Lung (tissue), 12 donors: Measurements from ENCODE around the gene PLCD3. TPM values are rescaled to one million over a fixed set of nuclear protein-coding genes. Genes with fewer than 3 reads are reported as not detected.

Experiments
- ATAC-seq: fragments of 200-7000 bp; cut with Tn5 transposase; one replicate; pipeline ENCODE4 v1.9.1; 2020; ENCODE audit warnings: moderate number of reproducible peaks; ENCODE audit not compliant: insufficient read depth, low FRiP score
- DNase-seq, 3 donors: peaks; one replicate each; pipeline ENCODE4 v3.0.0-alpha.2; 2013 to 2017
- H3K27ac ChIP-seq, 2 donors: one replicate each; pipeline ENCODE4 v1.5.1; 2013; ENCODE audit warnings: mild to moderate bottlenecking in 2 of 2, moderate library complexity in 2 of 2, control low read depth in 1 of 2, inconsistent platforms in 1 of 2, low read depth in 1 of 2, low read length in 1 of 2
- H3K27me3 ChIP-seq, 3 donors: one replicate each; pipeline ENCODE4 v1.5.1; 2013; ENCODE audit warnings: low read length in 2 of 3; ENCODE audit not compliant: control insufficient read depth in 3 of 3, insufficient read depth in 3 of 3
- H3K36me3 ChIP-seq, 4 donors: one replicate each; pipeline ENCODE4 v1.5.1; 2013; ENCODE audit warnings: low read length in 4 of 4, mild to moderate bottlenecking in 1 of 4, moderate library complexity in 1 of 4; ENCODE audit not compliant: control insufficient read depth in 4 of 4, insufficient read depth in 4 of 4
- H3K4me1 ChIP-seq, 5 donors: one replicate each; pipeline ENCODE4 v1.5.1; 2013; ENCODE audit warnings: low read length in 5 of 5, mild to moderate bottlenecking in 2 of 5, moderate library complexity in 1 of 5; ENCODE audit not compliant: control insufficient read depth in 5 of 5, insufficient read depth in 5 of 5
- H3K4me3 ChIP-seq: one replicate; pipeline ENCODE4 v1.5.1; 2013; ENCODE audit warnings: mild to moderate bottlenecking, control low read depth, moderate library complexity
- H3K9ac ChIP-seq, 2 donors: one replicate each; pipeline ENCODE4 v1.5.1; 2013; ENCODE audit warnings: low read length in 2 of 2, control low read depth in 1 of 2; ENCODE audit not compliant: insufficient read depth in 1 of 2
- H3K9me3 ChIP-seq, 4 donors: one replicate each; pipeline ENCODE4 v1.5.1; 2013; ENCODE audit warnings: low read length in 3 of 4, mild to moderate bottlenecking in 1 of 4, moderate library complexity in 1 of 4; ENCODE audit not compliant: control insufficient read depth in 4 of 4, insufficient read depth in 3 of 4
- WGBS, 2 donors: extraction: QIAGEN DNeasy Blood & Tissue Kit; methylation state at CpG; one replicate each; pipeline ENCODE4 v1.1.7; 2013; 5-methylcytosine and 5-hydroxymethylcytosine counted together
- polyA plus RNA-seq, 2 donors: library from polyadenylated mRNA; stranded (reverse); fragments of 200-250 nt; gene quantifications; one replicate each; pipeline ENCODE4 v1.2.1, GENCODE V29; 2013
- total RNA-seq, 2 donors: library from RNA; depleted of rRNA in 1 of 2; stranded (reverse); fragments of >200 nt in 1 of 2; gene quantifications; one replicate each; pipeline ENCODE4 v1.2.1, GENCODE V29; 2014 to 2021
- TF ChIP-seq, protein P1 (sequence below): IDR thresholded peaks from 2 replicates; pipeline ENCODE4 v1.5.1; 2012; ENCODE audit warnings: mild to moderate bottlenecking; ENCODE audit errors: control extremely low read depth, extremely low read depth
- donor health status: control.
- donor health status: control.
- donor health status: Bipolar disorder and iron deficiency.
- donor health status: healthy.
- donor health status: DM: yes; HTN: yes; CAD: no.

The PLCD3 gene
- total and polyA plus RNA-seq, 4 donors: 3.6 to 43.3 (median 18.9) TPM

- Histone ChIP-seq H3K27ac (no peak overlapping the region), H3K4me1 (peaks cover 0 to 7% (median 3%) of the 10 kb centered on the region in 5 donors), H3K4me3 (no peak overlapping the region), H3K27me3 (no peaks in the 10 kb centered on the region), H3K9me3 (no peaks in the 10 kb centered on the region), H3K9ac (no peak overlapping the region), H3K36me3 (peaks cover 14 to 59% (median 49%) of the 10 kb centered on the region in 4 donors)
- TF ChIP-seq, protein P1, sequence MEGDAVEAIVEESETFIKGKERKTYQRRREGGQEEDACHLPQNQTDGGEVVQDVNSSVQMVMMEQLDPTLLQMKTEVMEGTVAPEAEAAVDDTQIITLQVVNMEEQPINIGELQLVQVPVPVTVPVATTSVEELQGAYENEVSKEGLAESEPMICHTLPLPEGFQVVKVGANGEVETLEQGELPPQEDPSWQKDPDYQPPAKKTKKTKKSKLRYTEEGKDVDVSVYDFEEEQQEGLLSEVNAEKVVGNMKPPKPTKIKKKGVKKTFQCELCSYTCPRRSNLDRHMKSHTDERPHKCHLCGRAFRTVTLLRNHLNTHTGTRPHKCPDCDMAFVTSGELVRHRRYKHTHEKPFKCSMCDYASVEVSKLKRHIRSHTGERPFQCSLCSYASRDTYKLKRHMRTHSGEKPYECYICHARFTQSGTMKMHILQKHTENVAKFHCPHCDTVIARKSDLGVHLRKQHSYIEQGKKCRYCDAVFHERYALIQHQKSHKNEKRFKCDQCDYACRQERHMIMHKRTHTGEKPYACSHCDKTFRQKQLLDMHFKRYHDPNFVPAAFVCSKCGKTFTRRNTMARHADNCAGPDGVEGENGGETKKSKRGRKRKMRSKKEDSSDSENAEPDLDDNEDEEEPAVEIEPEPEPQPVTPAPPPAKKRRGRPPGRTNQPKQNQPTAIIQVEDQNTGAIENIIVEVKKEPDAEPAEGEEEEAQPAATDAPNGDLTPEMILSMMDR: no peak
- DNase-seq: no peak
- no peak for ATAC-seq
- WGBS, 2 donors: 90 to 94% methylated on average over 13 of the region's 13 CpGs
Observed at GRCh38 chr17:45098081-45098868, 34.0 kb downstream of the PLCD3 start.

DNA sequence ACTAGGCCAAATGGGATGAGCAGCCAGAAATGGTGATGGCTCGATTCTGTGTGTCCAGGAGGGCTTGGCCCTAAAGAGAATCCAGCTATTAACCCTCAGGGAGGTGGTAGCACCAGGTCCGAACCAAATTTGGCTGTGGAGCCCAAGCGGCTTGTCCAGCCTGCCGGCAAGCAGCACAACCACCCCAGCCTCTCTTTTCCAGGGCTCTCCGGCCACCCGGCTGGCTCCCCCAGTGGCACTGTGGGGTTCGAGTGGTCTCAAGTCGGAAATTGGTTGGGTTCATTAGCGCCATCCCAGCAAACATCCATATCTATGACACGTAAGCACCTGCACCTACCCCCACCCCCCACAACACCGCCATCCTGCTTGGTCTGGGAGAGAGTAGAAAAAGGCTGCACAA is 35.4 kb downstream of the PLCD3 start:
- peaks cover 14 to 53% (median 42%) of the 10 kb centered on the region in 4 donors for H3K36me3 ChIP-seq
- H3K27me3 ChIP-seq: no peaks in the 10 kb centered on the region
- H3K4me1 ChIP-seq: peaks cover 0 to 7% (median 5%) of the 10 kb centered on the region in 5 donors
- H3K4me3 ChIP-seq: no peak overlapping the region
- H3K9me3 ChIP-seq: no peaks in the 10 kb centered on the region
- ATAC-seq (no peak), DNase-seq (no peak)
- H3K27ac ChIP-seq: no peak overlapping the region
- TF ChIP-seq, protein P1: no peak
- H3K9ac ChIP-seq: no peak overlapping the region
- WGBS, 2 donors: 95 to 96% methylated on average over 11 of the region's 11 CpGs

DNA sequence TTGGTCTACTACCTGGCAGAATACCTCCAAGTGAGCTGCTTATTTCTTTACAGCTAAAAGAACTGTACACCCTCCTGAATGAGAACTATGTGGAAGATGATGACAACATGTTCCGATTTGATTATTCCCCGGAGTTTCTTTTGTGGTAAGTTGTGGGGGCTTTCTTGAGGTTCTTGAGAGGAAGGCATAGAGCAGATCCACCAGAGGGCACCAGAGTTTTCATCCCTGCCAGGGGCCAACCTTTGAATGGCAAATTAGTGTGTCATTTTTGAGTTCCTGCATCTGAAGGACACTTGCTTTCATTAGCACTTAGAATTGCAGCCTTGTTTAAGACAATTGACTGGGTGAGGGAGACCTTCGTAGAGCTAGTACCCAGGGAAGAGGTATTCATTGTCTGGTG is 36.2 kb downstream of the PLCD3 start:
- TF ChIP-seq, protein P1: peak; percentile 0
- Histone ChIP-seq H3K36me3 (peaks cover 14 to 53% (median 44%) of the 10 kb centered on the region in 4 donors), H3K4me1 (peaks cover 0 to 7% (median 5%) of the 10 kb centered on the region in 5 donors), H3K27ac (no peak overlapping the region), H3K4me3 (no peak overlapping the region), H3K9ac (no peak overlapping the region), H3K27me3 (no peaks in the 10 kb centered on the region), H3K9me3 (no peaks in the 10 kb centered on the region)
- 78 to 80% methylated on average over 3 of the region's 3 CpGs for WGBS, 2 donors
- DNase-seq (no peak), ATAC-seq (no peak)
